ENCODE results near the gene UTS2B. TPM values are rescaled to one million over a fixed set of nuclear protein-coding genes. Genes with fewer than 3 reads are reported as not detected.

UTS2B gene
- total and polyA plus RNA-seq, 2 of the 13 experiments (the other 11 are each of a cell fraction or from before 2014, with no cell fraction given) = 0.03 to 0.46 TPM

DNA sequence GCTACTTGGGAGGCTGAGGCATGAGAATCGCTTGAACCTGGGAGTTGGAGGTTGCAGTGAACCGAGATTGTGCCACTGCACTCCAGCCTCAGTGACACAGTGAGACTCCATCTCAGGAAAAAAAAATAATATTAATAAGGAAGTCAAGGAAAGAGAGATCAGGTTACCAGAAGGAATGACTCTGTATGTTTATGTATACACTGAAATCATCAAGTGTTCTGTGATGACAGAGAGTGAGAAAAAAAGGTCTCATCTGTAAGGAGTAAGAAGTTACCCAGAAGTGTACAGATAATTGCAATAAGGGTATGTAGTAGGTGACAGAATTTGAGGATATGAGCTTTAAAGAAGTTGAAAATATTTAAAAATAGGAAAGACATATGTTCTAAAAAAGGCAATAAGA lies 5.4 kb downstream of the UTS2B start (continued):
- no peak for TF ChIP-seq ZMYM3 (CRISPR knock-in tag; IDR thresholded peaks at IDR 0.05)
- no peak for TF ChIP-seq ZNF549 (CRISPR knock-in tag; IDR thresholded peaks at IDR 0.05)
- no peak for TF ChIP-seq ZNF543 (CRISPR knock-in tag; IDR thresholded peaks at IDR 0.05)
- no peak for TF ChIP-seq KAT7 (CRISPR knock-in tag; IDR thresholded peaks at IDR 0.05; ENCODE audit: borderline replicate concordance)
- TF ChIP-seq ZNF776 (CRISPR knock-in tag; IDR thresholded peaks at IDR 0.05) = no peak
- TF ChIP-seq BHLHE40 (IDR thresholded peaks at IDR 0.05; ENCODE audit: low read length) = no peak
- TF ChIP-seq KDM5A (IDR thresholded peaks at IDR 0.05; ENCODE audit: borderline replicate concordance, low read length) = no peak
- no peak for TF ChIP-seq DNMT3B (CRISPR knock-in tag; conservative IDR thresholded peaks at IDR 0.05)
- TF ChIP-seq NONO (IDR thresholded peaks at IDR 0.05) = no peak
- TF ChIP-seq NONO (CRISPR knock-in tag; conservative IDR thresholded peaks at IDR 0.05) = no peak
- TF ChIP-seq HIC2 (CRISPR knock-in tag; IDR thresholded peaks at IDR 0.05; ENCODE audit: low read depth) = no peak

GRCh38 chr3:191321019-191321767 lies 9.1 kb downstream of the UTS2B start:
- Histone ChIP-seq H3K9ac (ENCODE audit: insufficient read depth, low read depth, low read length) (no peak overlapping the region), H4K20me1 (ENCODE audit: insufficient read depth, low read length) (no peaks in the 10 kb centered on the region), H3K27ac (ENCODE audit: extremely low read length, insufficient read depth, low read length) (no peak overlapping the region), H3K36me3 (replicated peaks in 1 of 2; ENCODE audit: control insufficient read depth in 1 of 2, insufficient read depth in 2 of 2, low read length in 2 of 2) (no peaks in the 10 kb centered on the region), H3K9me3 (ENCODE audit: low read length) (no peaks in the 10 kb centered on the region), H3K4me1 (ENCODE audit: insufficient read depth, low read length) (no peaks in the 10 kb centered on the region), H3K79me2 (ENCODE audit: insufficient read depth, low read length) (no peaks in the 10 kb centered on the region), H3K4me2 (ENCODE audit: low read depth, low read length) (no peak overlapping the region), H3K27me3 (ENCODE audit: control insufficient read depth in 1 of 2, insufficient read depth in 2 of 2, low read length in 2 of 2) (no peaks in the 10 kb centered on the region; a peak in 1 of 5 replicates), H2AFZ (ENCODE audit: low read length) (no peak overlapping the region), H3K4me3 (replicated peaks in 1 of 3; ENCODE audit: insufficient read depth in 1 of 3, low read depth in 2 of 3, low read length in 3 of 3) (no peak overlapping the region)
- DNase-seq (ENCODE audit: low spot score) (no peak), FAIRE-seq (no peak), ATAC-seq (no peak)
- ChIA-PET CTCF (ENCODE audit: low intra/inter-chr PET ratio, low total read pairs) (no interaction called here), POLR2A (no interaction called here)
- no TSS peak for BruUV-seq (replicated peaks)
- intact Hi-C loops (cut with micrococcal nuclease; ENCODE audit: unreplicated experiment) (no loop called here), in situ Hi-C loops (cut with HindIII; ENCODE audit: extremely low pct_ligation_motif_present, low pct_unique_long_range_greater_than_20kb) (no loop called here)
- WGBS (ENCODE audit: low lambda C conversion rate) = 64% methylated on average over 4 of the region's 4 CpGs
- no peak for TF ChIP-seq CBFB (CRISPR knock-in tag; IDR thresholded peaks at IDR 0.05)
- TF ChIP-seq ZNF564 (CRISPR knock-in tag; IDR thresholded peaks at IDR 0.05) = no peak
- TF ChIP-seq MTF2 (CRISPR knock-in tag; IDR thresholded peaks at IDR 0.05; ENCODE audit: borderline replicate concordance) = no peak
- TF ChIP-seq SPEN (CRISPR knock-in tag; IDR thresholded peaks at IDR 0.05; ENCODE audit: low read depth) = no peak
- no peak for TF ChIP-seq CC2D1A (CRISPR knock-in tag; IDR thresholded peaks at IDR 0.05)
- TF ChIP-seq, protein P1, sequence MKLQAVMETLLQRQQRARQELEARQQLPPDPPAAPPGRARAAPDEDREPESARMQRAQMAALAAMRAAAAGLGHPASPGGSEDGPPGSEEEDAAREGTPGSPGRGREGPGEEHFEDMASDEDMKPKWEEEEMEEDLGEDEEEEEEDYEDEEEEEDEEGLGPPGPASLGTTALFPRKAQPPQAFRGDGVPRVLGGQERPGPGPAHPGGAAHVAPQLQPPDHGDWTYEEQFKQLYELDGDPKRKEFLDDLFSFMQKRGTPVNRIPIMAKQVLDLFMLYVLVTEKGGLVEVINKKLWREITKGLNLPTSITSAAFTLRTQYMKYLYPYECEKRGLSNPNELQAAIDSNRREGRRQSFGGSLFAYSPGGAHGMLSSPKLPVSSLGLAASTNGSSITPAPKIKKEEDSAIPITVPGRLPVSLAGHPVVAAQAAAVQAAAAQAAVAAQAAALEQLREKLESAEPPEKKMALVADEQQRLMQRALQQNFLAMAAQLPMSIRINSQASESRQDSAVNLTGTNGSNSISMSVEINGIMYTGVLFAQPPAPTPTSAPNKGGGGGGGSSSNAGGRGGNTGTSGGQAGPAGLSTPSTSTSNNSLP (IDR thresholded peaks at IDR 0.05; ENCODE audit: low read depth, low read length) = no peak
- TF ChIP-seq KDM6A (CRISPR knock-in tag; IDR thresholded peaks at IDR 0.05; ENCODE audit: low read depth) = no peak
